HepG2 (cell line): ENCODE results near the gene CHKA. TPM values are rescaled to one million over a fixed set of nuclear protein-coding genes. Genes with fewer than 3 reads are reported as not detected.

Source experiments
- BORCS8-MEF2B ChIP-seq: sonication (generic); formaldehyde crosslinking; IDR thresholded peaks from 2 replicates; pipeline ENCODE4 v1.8.0; 2022; ENCODE audit warnings: mild to moderate bottlenecking, missing genetic modification reagents
- CREB1 ChIP-seq, 2 experiments: fragments of 450-650 bp in 1 of 2; IDR thresholded peaks; 2 replicates each; pipeline ENCODE4 v1.6.1; 2016 to 2017; ENCODE audit warnings: control low read depth in 1 of 2, mild to moderate bottlenecking in 1 of 2, missing compliant biosample characterization in 1 of 2, missing genetic modification characterization in 1 of 2
- CREM ChIP-seq, 2 experiments: sonication (generic) in 1 of 2; formaldehyde crosslinking in 1 of 2; IDR thresholded peaks; 2 replicates each; pipeline versions ENCODE4 v1.4.0 to v1.6.1; 2016 to 2020; ENCODE audit warnings: antibody characterized with exemption in 1 of 2, mild to moderate bottlenecking in 1 of 2, missing genetic modification reagents in 1 of 2
- ELF1 ChIP-seq: sonication (generic); formaldehyde crosslinking; IDR thresholded peaks from 2 replicates; pipeline ENCODE4 v1.4.0; 2020; ENCODE audit warnings: missing genetic modification reagents
- FLYWCH1 ChIP-seq: sonication (generic); formaldehyde crosslinking; IDR thresholded peaks from 2 replicates; pipeline ENCODE4 v1.8.1; 2023; ENCODE audit warnings: mild to moderate bottlenecking, missing genetic modification reagents
- HCFC1 ChIP-seq: fragments of 150-350 bp; IDR thresholded peaks from 2 replicates; pipeline ENCODE4 v1.6.1; 2014; ENCODE audit warnings: low read depth, low read length
- HDAC6 ChIP-seq: fragments of 200-600 bp; sonication (generic); IDR thresholded peaks from 2 replicates; pipeline ENCODE4 v1.7.0; 2017; ENCODE audit warnings: mild to moderate bottlenecking, antibody characterized with exemption, low read length, low read depth
- NFE2L2 ChIP-seq: fragments of 150-350 bp; IDR thresholded peaks from 2 replicates; pipeline ENCODE4 v1.6.1; 2014; ENCODE audit warnings: low read length
- SMAD1 ChIP-seq: sonication (generic); formaldehyde crosslinking; IDR thresholded peaks from 2 replicates; pipeline ENCODE4 v1.4.0; 2020; ENCODE audit warnings: missing genetic modification reagents, low read depth, mild to moderate bottlenecking, borderline replicate concordance
- SP4 ChIP-seq: sonication (generic); formaldehyde crosslinking; IDR thresholded peaks from 2 replicates; pipeline ENCODE4 v1.8.1; 2023; ENCODE audit warnings: mild to moderate bottlenecking, missing genetic modification reagents
- ZNF160 ChIP-seq: sonication (generic); formaldehyde crosslinking; IDR thresholded peaks from 2 replicates; pipeline ENCODE4 v1.8.0; 2022; ENCODE audit warnings: mild to moderate bottlenecking, inconsistent platforms, missing genetic modification reagents
- ZNF180 ChIP-seq: sonication (generic); formaldehyde crosslinking; IDR thresholded peaks from 2 replicates; pipeline ENCODE4 v1.4.0; 2020; ENCODE audit warnings: low read depth, missing genetic modification reagents, borderline replicate concordance
- ZNF205 ChIP-seq: IDR thresholded peaks from 2 replicates; pipeline ENCODE4 v1.6.1; 2018; ENCODE audit warnings: missing biosample characterization, missing genetic modification reagents
- ZNF253 ChIP-seq: sonication (generic); formaldehyde crosslinking; IDR thresholded peaks from 2 replicates; pipeline ENCODE4 v1.8.0; 2022; ENCODE audit warnings: mild to moderate bottlenecking, missing genetic modification reagents, borderline replicate concordance
- ZNF33B ChIP-seq: sonication (generic); formaldehyde crosslinking; IDR thresholded peaks from 2 replicates; pipeline ENCODE4 v1.5.1; 2020; ENCODE audit warnings: mild to moderate bottlenecking, missing genetic modification reagents
- ZNF510 ChIP-seq: sonication (generic); formaldehyde crosslinking; IDR thresholded peaks from 2 replicates; pipeline ENCODE4 v1.4.0; 2020; ENCODE audit warnings: low read depth, mild to moderate bottlenecking, missing genetic modification reagents
- ZNF549 ChIP-seq: sonication (generic); formaldehyde crosslinking; IDR thresholded peaks from 2 replicates; pipeline ENCODE4 v1.5.0; 2020; ENCODE audit warnings: missing genetic modification reagents
- ZNF674 ChIP-seq: sonication (generic); formaldehyde crosslinking; IDR thresholded peaks from 2 replicates; pipeline ENCODE4 v1.5.0; 2020; ENCODE audit warnings: low read depth, mild to moderate bottlenecking, missing genetic modification reagents
- polyA plus RNA-seq, 8 experiments: library from polyadenylated mRNA; depleted of rRNA in 3 of 8; stranded (reverse) in 7 of 8; unstranded in 1 of 8; fragments of >200 nt; fragmentation: Illumina TruSeq in 4 of 8; extraction: Trizol in 4 of 8; gene quantifications; 2 replicates each; pipeline versions ENCODE4 v1.2.1 to v1.2.3, GENCODE V29; 2011 to 2016; ENCODE audit warnings: low read depth in 4 of 8, missing spikeins in 1 of 8, mixed read lengths in 1 of 8; ENCODE audit not compliant: insufficient read depth in 1 of 8
- total RNA-seq, 5 experiments: library from RNA; depleted of rRNA; stranded (reverse); fragments of >200 nt; fragmentation: Illumina TruSeq; extraction: Trizol; gene quantifications; 2 replicates each; pipeline ENCODE4 v1.2.3, GENCODE V29; 2016; ENCODE audit warnings: low read depth in 1 of 5
- TF ChIP-seq, protein P1 (sequence below): sonication (generic); formaldehyde crosslinking; IDR thresholded peaks from 2 replicates; pipeline ENCODE4 v1.8.1; 2023; ENCODE audit warnings: mild to moderate bottlenecking, missing genetic modification reagents
- TF ChIP-seq, protein P2 (sequence below): sonication (generic); formaldehyde crosslinking; IDR thresholded peaks from 2 replicates; pipeline ENCODE4 v1.4.0; 2020; ENCODE audit warnings: missing genetic modification reagents, borderline replicate concordance
- TF ChIP-seq, protein P3 (sequence below): IDR thresholded peaks from 2 replicates; pipeline ENCODE4 v1.6.1; 2016; ENCODE audit warnings: low read depth, borderline replicate concordance
- TF ChIP-seq, protein P4 (sequence below): sonication (generic); formaldehyde crosslinking; IDR thresholded peaks from 2 replicates; pipeline ENCODE4 v1.8.1; 2023; ENCODE audit warnings: missing genetic modification reagents, mild to moderate bottlenecking, borderline replicate concordance

The CHKA gene
- total and polyA plus RNA-seq, 2 of the 13 experiments (the other 11 are each of a cell fraction or from before 2014, with no cell fraction given) = 71.6 to 92.7 TPM

DNA sequence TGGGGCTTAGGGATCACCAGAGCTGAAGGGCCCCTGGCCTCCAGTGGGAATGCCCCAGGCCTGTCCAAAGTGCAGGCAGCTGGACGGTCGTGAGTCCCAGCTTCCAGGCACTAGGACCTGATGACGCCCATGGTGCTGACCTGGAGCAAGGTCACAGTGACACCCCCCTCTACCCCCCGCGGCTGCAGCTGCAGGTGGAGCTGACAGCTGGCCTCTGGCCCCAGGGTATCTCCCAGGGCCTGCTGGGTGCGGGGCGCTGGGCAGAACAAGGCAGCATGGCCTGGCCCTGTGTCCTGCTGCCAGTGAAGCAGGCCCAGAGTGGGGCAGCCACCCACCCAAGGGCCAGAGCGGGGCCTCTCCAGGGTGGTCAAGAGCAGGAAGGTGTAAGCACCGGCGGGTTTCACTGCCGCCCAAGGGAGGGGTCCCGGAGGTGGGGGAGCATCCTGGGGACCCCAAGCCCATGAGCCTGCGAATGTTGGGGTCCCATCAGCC lies 82.9 kb downstream of the CHKA start (continued):
- TF ChIP-seq, protein P1, sequence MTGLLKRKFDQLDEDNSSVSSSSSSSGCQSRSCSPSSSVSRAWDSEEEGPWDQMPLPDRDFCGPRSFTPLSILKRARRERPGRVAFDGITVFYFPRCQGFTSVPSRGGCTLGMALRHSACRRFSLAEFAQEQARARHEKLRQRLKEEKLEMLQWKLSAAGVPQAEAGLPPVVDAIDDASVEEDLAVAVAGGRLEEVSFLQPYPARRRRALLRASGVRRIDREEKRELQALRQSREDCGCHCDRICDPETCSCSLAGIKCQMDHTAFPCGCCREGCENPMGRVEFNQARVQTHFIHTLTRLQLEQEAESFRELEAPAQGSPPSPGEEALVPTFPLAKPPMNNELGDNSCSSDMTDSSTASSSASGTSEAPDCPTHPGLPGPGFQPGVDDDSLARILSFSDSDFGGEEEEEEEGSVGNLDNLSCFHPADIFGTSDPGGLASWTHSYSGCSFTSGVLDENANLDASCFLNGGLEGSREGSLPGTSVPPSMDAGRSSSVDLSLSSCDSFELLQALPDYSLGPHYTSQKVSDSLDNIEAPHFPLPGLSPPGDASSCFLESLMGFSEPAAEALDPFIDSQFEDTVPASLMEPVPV (CRISPR knock-in tag) = no peak; the same call in 1 of the 2 replicates
- TF ChIP-seq ZNF549 (CRISPR knock-in tag) = no peak
- no peak for TF ChIP-seq ZNF510 (CRISPR knock-in tag)
- no peak for TF ChIP-seq ZNF180 (CRISPR knock-in tag)
- TF ChIP-seq CREB1 (IDR thresholded peaks at IDR 0.05) = peak; percentile 85
- peak; percentile 79 for TF ChIP-seq CREB1 (CRISPR knock-in tag; IDR thresholded peaks at IDR 0.05)
- TF ChIP-seq ZNF674 (CRISPR knock-in tag) = no peak
- peak; percentile 69; the same call in 1 of the 2 replicates for TF ChIP-seq ZNF160 (CRISPR knock-in tag)
- TF ChIP-seq HDAC6 = no peak
- TF ChIP-seq, protein P2, sequence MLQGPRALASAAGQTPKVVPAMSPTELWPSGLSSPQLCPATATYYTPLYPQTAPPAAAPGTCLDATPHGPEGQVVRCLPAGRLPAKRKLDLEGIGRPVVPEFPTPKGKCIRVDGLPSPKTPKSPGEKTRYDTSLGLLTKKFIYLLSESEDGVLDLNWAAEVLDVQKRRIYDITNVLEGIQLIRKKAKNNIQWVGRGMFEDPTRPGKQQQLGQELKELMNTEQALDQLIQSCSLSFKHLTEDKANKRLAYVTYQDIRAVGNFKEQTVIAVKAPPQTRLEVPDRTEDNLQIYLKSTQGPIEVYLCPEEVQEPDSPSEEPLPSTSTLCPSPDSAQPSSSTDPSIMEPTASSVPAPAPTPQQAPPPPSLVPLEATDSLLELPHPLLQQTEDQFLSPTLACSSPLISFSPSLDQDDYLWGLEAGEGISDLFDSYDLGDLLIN (CRISPR knock-in tag) = no peak
- TF ChIP-seq SP4 = peak; percentile 73
- peak; percentile 77 for TF ChIP-seq CREM (IDR thresholded peaks at IDR 0.05)
- TF ChIP-seq CREM (CRISPR knock-in tag; IDR thresholded peaks at IDR 0.05) = no peak
- TF ChIP-seq HCFC1 = no peak
- TF ChIP-seq ZNF33B (CRISPR knock-in tag) = no peak
- no peak for TF ChIP-seq BORCS8-MEF2B
- TF ChIP-seq, protein P3, sequence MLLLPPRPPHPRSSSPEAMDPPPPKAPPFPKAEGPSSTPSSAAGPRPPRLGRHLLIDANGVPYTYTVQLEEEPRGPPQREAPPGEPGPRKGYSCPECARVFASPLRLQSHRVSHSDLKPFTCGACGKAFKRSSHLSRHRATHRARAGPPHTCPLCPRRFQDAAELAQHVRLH (CRISPR knock-in tag) = peak; percentile 84
- peak; percentile 88 for TF ChIP-seq SMAD1 (CRISPR knock-in tag)
- no peak for TF ChIP-seq FLYWCH1
- no peak for TF ChIP-seq NFE2L2
- peak; percentile 85; the same call in 1 of the 2 replicates for TF ChIP-seq ZNF205 (CRISPR knock-in tag)
- TF ChIP-seq, protein P4, sequence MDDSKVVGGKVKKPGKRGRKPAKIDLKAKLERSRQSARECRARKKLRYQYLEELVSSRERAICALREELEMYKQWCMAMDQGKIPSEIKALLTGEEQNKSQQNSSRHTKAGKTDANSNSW (CRISPR knock-in tag) = no peak
- TF ChIP-seq ELF1 (CRISPR knock-in tag) = no peak; the same call in 1 of the 2 replicates
- peak; percentile 57; the same call in 1 of the 2 replicates for TF ChIP-seq ZNF253
